CD1c-positive myeloid dendritic cell (primary cell): Measurements from ENCODE around the gene ABCG1.
A peak's percentile ranks its signal among the peaks of the same experiment; 100 is the strongest.

ENCODE experiments used
- DNase-seq: peaks from one replicate; pipeline ENCODE4 v3.0.0-alpha.2; 2016; ENCODE audit errors: extremely low spot score

Gene ABCG1

GRCh38 chr21:42214081-42214750 is 4.7 kb upstream of the ABCG1 start:
- no peak for DNase-seq

GRCh38 chr21:42214921-42215320 is 4.0 kb upstream of the ABCG1 start:
- DNase-seq: no peak

- no peak for DNase-seq
These were observed 2.8 kb upstream of the ABCG1 start for GRCh38 chr21:42215942-42216725.

DNA sequence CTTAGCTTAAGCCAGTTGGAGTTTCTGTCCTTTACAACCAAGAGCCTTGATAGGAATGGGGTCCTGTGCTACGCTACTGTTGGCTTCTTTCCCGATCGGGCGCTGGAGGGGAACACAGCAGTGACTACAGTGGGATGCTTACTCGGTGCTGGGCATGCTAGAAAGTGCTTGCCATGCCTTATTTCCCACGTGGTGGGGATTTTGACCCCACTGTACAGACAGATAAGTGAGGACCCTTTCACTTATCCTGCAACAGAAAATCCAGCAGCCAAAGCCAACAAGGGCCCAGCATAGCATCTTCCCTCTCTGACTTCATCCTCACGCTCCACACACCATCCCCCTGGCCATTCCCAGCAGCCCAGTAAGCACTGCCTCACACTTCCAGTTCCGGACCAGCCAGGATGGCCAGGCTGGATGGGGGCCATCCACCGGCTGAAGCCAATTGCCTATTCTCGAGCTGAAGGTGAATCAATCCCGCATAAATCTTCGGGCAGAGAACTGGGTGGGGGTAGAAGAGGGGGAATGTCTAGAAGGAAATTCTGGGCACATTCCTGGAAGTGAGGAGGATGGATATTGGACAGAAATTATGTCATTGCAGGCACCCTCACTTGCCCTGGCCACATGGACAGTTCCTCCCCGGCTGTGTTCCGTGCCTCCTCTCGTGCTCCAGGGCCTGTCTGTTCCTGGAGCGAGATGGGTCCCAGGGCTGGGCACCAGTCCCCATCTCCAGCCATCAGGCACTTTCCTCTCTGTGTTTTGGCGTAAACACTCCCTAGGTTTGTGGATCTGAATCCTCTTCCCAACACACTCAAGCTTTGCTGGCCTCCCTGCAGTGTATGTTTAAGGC is 2.0 kb upstream of the ABCG1 start:
- no peak for DNase-seq

DNA sequence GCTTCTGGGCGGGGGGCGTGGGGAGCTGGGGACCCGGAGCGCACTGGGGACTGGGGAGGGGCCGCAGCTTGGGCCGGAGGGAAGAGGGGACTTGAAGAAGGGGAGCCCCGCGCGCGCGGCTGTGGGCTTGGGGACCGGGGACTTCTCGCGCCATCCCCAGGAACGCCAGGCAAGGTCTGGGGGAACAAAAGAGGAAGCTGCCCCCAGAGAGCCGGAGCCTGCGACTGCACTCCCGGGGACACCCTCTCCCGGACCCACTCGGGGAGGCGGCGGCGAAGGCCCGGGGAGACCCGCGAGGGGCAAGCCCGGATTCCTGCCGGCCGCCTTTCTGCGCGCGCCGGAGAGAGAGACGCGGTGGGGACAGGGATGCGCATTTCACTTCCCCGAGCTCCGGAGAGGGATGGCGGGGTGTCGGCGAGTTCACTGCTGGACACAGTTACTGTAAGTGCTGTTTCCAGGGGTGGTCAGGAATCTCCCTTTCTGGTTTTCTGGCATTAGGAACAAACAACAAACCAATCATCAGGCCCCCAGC is 732 bp downstream of the ABCG1 start:
- peak; percentile 54 for DNase-seq

GRCh38 chr21:42220138-42220701 is 1.3 kb downstream of the ABCG1 start:
- DNase-seq: peak; percentile 94

DNA sequence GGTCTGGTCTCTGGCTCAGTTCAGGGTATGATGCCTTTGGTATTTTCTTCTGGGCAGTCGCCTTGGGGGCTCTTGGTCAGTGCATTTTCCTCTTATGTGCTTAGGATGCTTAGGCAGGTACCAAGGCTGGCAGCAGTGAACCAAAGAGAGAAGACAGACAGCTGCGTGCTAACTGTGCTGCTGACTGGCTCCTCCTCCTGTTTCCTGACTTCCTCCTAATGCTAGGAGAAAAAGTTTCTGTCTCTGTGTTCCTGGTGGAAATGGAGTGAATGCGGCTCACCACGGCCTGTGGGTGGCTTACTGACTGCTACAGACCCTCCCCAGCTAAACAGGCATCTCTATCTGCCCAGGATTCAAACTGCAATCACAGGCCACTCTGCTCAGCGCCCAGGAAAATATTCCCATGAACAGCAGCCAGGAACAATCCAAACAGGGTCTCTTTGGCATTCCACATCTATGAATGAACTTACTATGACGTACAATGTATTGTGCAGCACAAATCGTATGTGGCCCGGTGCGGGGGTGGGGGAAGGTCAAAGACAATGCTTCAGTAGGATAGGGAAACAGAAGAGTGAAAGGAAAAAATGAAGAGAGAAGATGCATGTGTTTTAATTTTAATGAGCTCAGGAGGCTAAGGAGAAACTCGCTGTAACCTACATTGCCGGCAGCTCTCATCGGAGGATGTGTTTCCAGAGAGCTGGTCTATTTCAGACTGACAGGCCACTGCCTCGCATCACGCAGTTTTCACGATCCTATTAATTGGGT is 2.8 kb downstream of the ABCG1 start:
- DNase-seq: peak; percentile 53

DNA sequence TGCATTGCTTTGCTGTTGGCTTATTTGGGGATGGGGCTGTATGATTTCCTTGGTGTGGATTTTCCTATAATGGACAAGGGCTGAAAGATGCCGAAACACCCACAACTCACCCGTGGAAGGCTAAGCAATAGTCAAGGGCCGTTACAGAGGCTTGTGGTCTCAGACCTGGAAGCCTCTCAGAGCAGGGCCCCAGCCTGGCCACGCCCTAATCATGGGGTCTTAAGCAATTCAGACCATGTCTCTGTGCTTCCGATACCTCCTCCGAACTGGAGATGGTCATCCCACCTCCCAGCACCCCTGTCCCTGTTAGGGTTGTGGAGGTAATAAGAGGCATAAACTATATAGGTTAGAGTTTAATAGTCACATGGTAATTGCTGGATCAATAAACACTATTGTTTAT is 3.4 kb downstream of the ABCG1 start:
- DNase-seq: no peak

GRCh38 chr21:42222821-42223390 is 4.0 kb downstream of the ABCG1 start:
- DNase-seq: no peak

DNA sequence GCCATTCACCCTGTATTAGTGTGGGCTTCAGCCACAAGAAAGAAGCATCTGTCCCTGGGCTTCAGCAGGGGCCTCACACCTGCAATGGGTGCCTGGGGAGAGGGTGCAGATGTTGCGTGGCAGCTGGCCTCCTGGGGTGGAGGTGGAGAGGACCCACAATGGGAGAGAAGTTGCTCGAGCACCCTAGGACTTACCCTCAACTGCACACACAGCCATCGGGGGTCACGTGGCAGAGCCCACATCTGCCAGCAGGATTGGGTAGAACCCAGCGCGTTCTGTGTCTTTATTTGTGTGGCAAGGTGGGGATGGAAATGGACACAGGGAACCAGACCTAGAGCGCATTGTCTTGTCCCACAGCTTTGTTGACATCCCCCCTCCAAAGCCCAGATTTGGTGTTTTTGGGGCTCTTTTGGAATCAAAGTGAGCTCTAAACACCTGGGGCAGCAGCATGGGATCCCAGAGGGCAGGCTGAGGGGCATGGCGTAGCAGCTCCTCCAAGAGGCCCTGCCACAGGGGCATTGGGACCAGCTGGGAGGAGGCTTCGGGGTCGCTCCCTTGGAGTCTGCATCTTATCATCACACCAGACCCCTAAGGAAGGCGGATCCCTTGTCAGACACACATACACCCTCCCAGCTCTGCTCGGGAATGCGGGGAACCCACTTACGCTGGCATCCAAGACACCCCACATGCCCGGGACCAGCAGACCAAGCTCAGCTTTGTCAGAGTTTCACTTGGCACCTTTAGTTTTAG is 5.1 kb downstream of the ABCG1 start:
- no peak for DNase-seq

DNA sequence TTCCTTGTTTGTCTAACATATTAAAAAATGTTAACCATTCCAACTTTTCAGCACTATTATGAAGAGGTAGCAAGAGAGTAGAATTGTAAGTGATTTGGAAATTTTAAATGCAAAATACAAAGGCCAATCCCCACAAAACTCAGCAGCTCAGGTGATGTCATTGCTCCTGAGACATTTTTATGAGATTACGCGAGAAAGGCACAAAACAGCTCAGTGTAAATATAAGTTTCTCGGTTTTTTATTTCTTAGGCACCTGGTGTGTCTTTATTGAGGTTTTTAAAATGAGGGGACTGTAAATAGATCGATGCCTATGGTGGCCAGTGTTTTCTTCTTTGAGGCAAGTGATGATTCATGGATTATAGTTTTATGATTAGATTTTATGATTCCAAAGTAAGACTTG is 6.1 kb downstream of the ABCG1 start:
- DNase-seq: no peak

- no peak for DNase-seq
These were observed 6.7 kb downstream of the ABCG1 start for GRCh38 chr21:42225571-42226155.

- DNase-seq: no peak
These were observed 7.7 kb downstream of the ABCG1 start for GRCh38 chr21:42226626-42227025.

GRCh38 chr21:42227909-42228708 is 9.2 kb downstream of the ABCG1 start:
- peak; percentile 97 for DNase-seq

- no peak for DNase-seq
These were observed 9.8 kb downstream of the ABCG1 start for GRCh38 chr21:42228709-42229220.

- DNase-seq: no peak
These were observed 10.7 kb downstream of the ABCG1 start for GRCh38 chr21:42229676-42230075.

DNA sequence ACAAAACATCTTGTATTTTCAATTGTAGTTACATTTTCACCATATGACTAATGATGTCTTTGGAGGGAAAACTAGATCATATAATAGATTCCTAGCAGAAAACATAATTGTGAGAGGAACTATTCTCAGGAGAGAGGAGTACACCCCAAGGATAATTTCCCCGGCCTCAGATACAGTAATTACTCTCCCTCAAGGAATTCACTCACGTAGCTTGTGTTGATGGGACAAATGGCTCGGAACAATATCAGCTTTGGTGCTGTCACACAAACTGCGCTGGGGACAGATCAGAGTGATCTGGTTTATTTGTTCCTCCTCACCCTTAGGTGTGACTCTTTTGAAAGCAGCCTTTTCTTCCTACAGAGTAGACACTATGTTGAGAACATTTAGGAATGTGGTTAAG is 11.2 kb downstream of the ABCG1 start:
- no peak for DNase-seq

GRCh38 chr21:42230636-42231035 is 11.7 kb downstream of the ABCG1 start:
- DNase-seq: no peak

DNA sequence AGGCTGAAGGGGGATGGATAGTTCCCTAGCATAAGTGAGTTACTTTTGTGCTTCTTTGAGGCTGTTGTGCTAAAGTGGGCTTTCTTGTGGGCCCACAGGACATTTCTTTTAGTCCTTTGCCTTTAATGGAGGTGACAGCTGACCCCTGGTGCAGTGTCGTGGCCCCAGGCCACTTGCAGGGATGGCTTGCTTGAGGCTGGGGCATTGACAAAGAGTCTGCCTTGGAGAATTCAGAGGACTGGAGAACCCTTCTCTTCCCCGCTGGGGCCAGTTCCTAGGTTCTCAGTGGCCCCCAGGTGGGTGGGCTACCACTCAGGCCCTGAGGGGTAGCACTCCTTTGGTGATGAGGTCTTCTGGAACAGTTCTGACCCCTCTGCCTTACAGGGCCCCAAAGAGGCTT is 12.8 kb downstream of the ABCG1 start:
- no peak for DNase-seq
